Measurements from ENCODE around the gene DDX42. TPM values are rescaled to one million over a fixed set of nuclear protein-coding genes. Genes with fewer than 3 reads are reported as not detected.
"Not testable (repeated sequence)": the region's sequence is repeated elsewhere in the genome, so short reads cannot be mapped to it uniquely, and the experiment has no call there.

The DDX42 gene
- total and polyA plus RNA-seq, 9 of the 15 experiments (the other 6 are each of a cell fraction or from before 2014, with no cell fraction given): 16.5 to 149 (median 87.6) TPM

GRCh38 chr17:63843387-63843888 is 69.5 kb downstream of the DDX42 start (continued):
- TF ChIP-seq CC2D1A (IDR thresholded peaks at IDR 0.05) (0 out of 2 replicates have a peak, but pooled peaks have one; percentile 23), TFAP4 (CRISPR knock-in tag; IDR thresholded peaks at IDR 0.05; ENCODE audit: borderline replicate concordance) (peak; percentile 24), ADNP (tag; IDR thresholded peaks at IDR 0.05) (peak; percentile 98), SUPT5H (IDR thresholded peaks at IDR 0.05) (peak; percentile 5; the same call in 1 of the 2 replicates), ATF1 (tag; IDR thresholded peaks at IDR 0.05) (peak; percentile 28; the same call in 1 of the 2 replicates), PHF8 (IDR thresholded peaks at IDR 0.05; ENCODE audit: borderline replicate concordance, low read length) (peak; percentile 11; the same call in 1 of the 2 replicates), NBN (IDR thresholded peaks at IDR 0.05; ENCODE audit: low read depth) (0 out of 2 replicates have a peak, but pooled peaks have one; percentile 5), FOXK2 (conservative IDR thresholded peaks at IDR 0.05 in 1 of 2, IDR thresholded peaks at IDR 0.05 in 1 of 2; ENCODE audit: low read depth in 2 of 2) (0 out of 4 replicates have a peak, but pooled peaks of 1 of the 2 experiments have one; percentile 7), GABPA (tag; conservative IDR thresholded peaks at IDR 0.05; ENCODE audit: low read depth) (peak; percentile 85; the same call in 1 of the 2 replicates), ZNF764 (CRISPR knock-in tag; IDR thresholded peaks at IDR 0.05; ENCODE audit: low read depth) (0 out of 2 replicates have a peak, but pooled peaks have one; percentile 6), ZNF384 (IDR thresholded peaks at IDR 0.05; ENCODE audit: low read depth, low read length) (peak; percentile 82), CBX3 (IDR thresholded peaks at IDR 0.05; ENCODE audit: borderline replicate concordance in 1 of 2, low read length in 2 of 2) (0 out of 3 replicates have a peak, but pooled peaks of 1 of the 2 experiments have one; percentile 2), SMARCE1 (IDR thresholded peaks at IDR 0.05) (0 out of 2 replicates have a peak, but pooled peaks have one; percentile 33), ZBTB43 (CRISPR knock-in tag; IDR thresholded peaks at IDR 0.05) (0 out of 2 replicates have a peak, but pooled peaks have one; percentile 24), POLR2AphosphoS5 (IDR thresholded peaks at IDR 0.05; ENCODE audit: control insufficient read depth, insufficient read depth, low read depth, low read length) (peak; percentile 1; the same call in 1 of the 2 replicates), BRD9 (IDR thresholded peaks at IDR 0.05; ENCODE audit: low read depth, partially characterized antibody) (peak; percentile 60), POLR2B (IDR thresholded peaks at IDR 0.05; ENCODE audit: low read depth, partially characterized antibody) (peak; percentile 2), NRF1 (conservative IDR thresholded peaks at IDR 0.05 in 1 of 2, IDR thresholded peaks at IDR 0.05 in 1 of 2) (peak in 1 of 2 experiments; percentile 56; a peak in 1 of 4 replicates), BCOR (IDR thresholded peaks at IDR 0.05) (peak; percentile 92), LARP7 (IDR thresholded peaks at IDR 0.05) (0 out of 2 replicates have a peak, but pooled peaks have one; percentile 63), ATF6 (CRISPR knock-in tag; IDR thresholded peaks at IDR 0.05) (0 out of 2 replicates have a peak, but pooled peaks have one; percentile 12), ZNF12 (CRISPR knock-in tag; IDR thresholded peaks at IDR 0.05) (0 out of 2 replicates have a peak, but pooled peaks have one; percentile 59), ZBTB2 (IDR thresholded peaks at IDR 0.05) (0 out of 2 replicates have a peak, but pooled peaks have one; percentile 11)
- not testable (repeated sequence) for TF ChIP-seq ATF1 (CRISPR knock-in tag; IDR thresholded peaks at IDR 0.05)
